ENCODE results near the gene FOXO1.
A peak's percentile ranks its signal among the peaks of the same experiment; 100 is the strongest.
"Not testable (repeated sequence)": the region's sequence is repeated elsewhere in the genome, so short reads cannot be mapped to it uniquely, and the experiment has no call there.

The FOXO1 gene

GRCh38 chr13:40666045-40666932 lies at the start of gene FOXO1:
Gene FOXO1, minus strand, starts transcription at chr13:40666641. Its CDS starts 429 bp downstream, at chr13:40666212.
- peak; percentile 72 for DNase-seq (ENCODE audit: low read depth)

- not testable (repeated sequence) for DNase-seq (ENCODE audit: low read depth)
Observed at GRCh38 chr13:40714433-40714832, 48.0 kb upstream of the FOXO1 start.

- no peak for DNase-seq (ENCODE audit: low read depth)
Observed at GRCh38 chr13:40706439-40706838, 40.0 kb upstream of the FOXO1 start.

GRCh38 chr13:40697711-40698110 lies 31.3 kb upstream of the FOXO1 start:
- no peak for DNase-seq (ENCODE audit: low read depth)

GRCh38 chr13:40694426-40694825 lies 28.0 kb upstream of the FOXO1 start:
- DNase-seq (ENCODE audit: low read depth), result no peak

- DNase-seq (ENCODE audit: low read depth), result no peak
Observed at GRCh38 chr13:40692946-40693345, 26.5 kb upstream of the FOXO1 start.

GRCh38 chr13:40688781-40689180 lies 22.3 kb upstream of the FOXO1 start:
- no peak for DNase-seq (ENCODE audit: low read depth)

GRCh38 chr13:40682449-40683240 lies 16.2 kb upstream of the FOXO1 start:
- no peak for DNase-seq (ENCODE audit: low read depth)

GRCh38 chr13:40681341-40682146 lies 15.1 kb upstream of the FOXO1 start:
- DNase-seq (ENCODE audit: low read depth), result no peak

GRCh38 chr13:40680659-40681323 lies 14.3 kb upstream of the FOXO1 start:
- DNase-seq (ENCODE audit: low read depth), result no peak

- no peak for DNase-seq (ENCODE audit: low read depth)
Observed at GRCh38 chr13:40679480-40679985, 13.1 kb upstream of the FOXO1 start.

GRCh38 chr13:40677064-40677463 lies 10.6 kb upstream of the FOXO1 start:
- no peak for DNase-seq (ENCODE audit: low read depth)

- DNase-seq (ENCODE audit: low read depth), result no peak
Observed at GRCh38 chr13:40676007-40676406, 9.6 kb upstream of the FOXO1 start.

GRCh38 chr13:40673414-40673813 lies 7.0 kb upstream of the FOXO1 start:
- DNase-seq (ENCODE audit: low read depth), result no peak

- no peak for DNase-seq (ENCODE audit: low read depth)
Observed at GRCh38 chr13:40672765-40673397, 6.4 kb upstream of the FOXO1 start.

GRCh38 chr13:40671956-40672764 lies 5.7 kb upstream of the FOXO1 start:
- peak; percentile 34 for DNase-seq (ENCODE audit: low read depth)

- no peak for DNase-seq (ENCODE audit: low read depth)
Observed at GRCh38 chr13:40670307-40670706, 3.9 kb upstream of the FOXO1 start.

GRCh38 chr13:40668335-40668734 lies 1.9 kb upstream of the FOXO1 start:
- DNase-seq (ENCODE audit: low read depth), result no peak

- no peak for DNase-seq (ENCODE audit: low read depth)
Observed at GRCh38 chr13:40667622-40667978, 1.2 kb upstream of the FOXO1 start.

- DNase-seq (ENCODE audit: low read depth), result no peak
Observed at GRCh38 chr13:40666933-40667621, 636 bp upstream of the FOXO1 start.
